HEK293 (cell line): ENCODE results near the gene SPTAN1.

ENCODE experiments used
- REST ChIP-seq: fragments of 450-650 bp; formaldehyde crosslinking; IDR thresholded peaks from 2 replicates; pipeline ENCODE4 v1.5.1; 2016; ENCODE audit warnings: missing biosample characterization, missing genetic modification characterization
- ZFP69B ChIP-seq: fragments of 450-650 bp; formaldehyde crosslinking; IDR thresholded peaks from 2 replicates; pipeline ENCODE4 v1.5.1; 2016; ENCODE audit warnings: missing biosample characterization, missing genetic modification characterization
- ZNF571 ChIP-seq: fragments of 450-650 bp; formaldehyde crosslinking; IDR thresholded peaks from 2 replicates; pipeline ENCODE4 v1.5.0; 2017; ENCODE audit warnings: missing biosample characterization, missing genetic modification characterization
- ZNF610 ChIP-seq: fragments of 450-650 bp; formaldehyde crosslinking; IDR thresholded peaks from 2 replicates; pipeline ENCODE4 v1.5.1; 2016; ENCODE audit warnings: missing biosample characterization, missing genetic modification characterization, borderline replicate concordance
- ZNF701 ChIP-seq: fragments of 450-650 bp; formaldehyde crosslinking; IDR thresholded peaks from 2 replicates; pipeline ENCODE4 v1.5.1; 2016; ENCODE audit warnings: missing biosample characterization, missing genetic modification characterization
- ZNF76 ChIP-seq: fragments of 450-650 bp; formaldehyde crosslinking; IDR thresholded peaks from 2 replicates; pipeline ENCODE4; 2016; ENCODE audit warnings: low read depth, missing biosample characterization, missing genetic modification characterization, borderline replicate concordance
- TF ChIP-seq, protein P1 (sequence below): fragments of 450-650 bp; formaldehyde crosslinking; IDR thresholded peaks from 2 replicates; pipeline ENCODE4 v1.5.1; 2016; ENCODE audit warnings: missing biosample characterization, missing genetic modification characterization

- TF ChIP-seq ZFP69B (tag by site-specific recombination) (no peak), ZNF76 (tag by site-specific recombination) (no peak), ZNF571 (tag by site-specific recombination) (no peak), REST (no peak), ZNF610 (tag by site-specific recombination) (no peak), ZNF701 (no peak)
- TF ChIP-seq, protein P1, sequence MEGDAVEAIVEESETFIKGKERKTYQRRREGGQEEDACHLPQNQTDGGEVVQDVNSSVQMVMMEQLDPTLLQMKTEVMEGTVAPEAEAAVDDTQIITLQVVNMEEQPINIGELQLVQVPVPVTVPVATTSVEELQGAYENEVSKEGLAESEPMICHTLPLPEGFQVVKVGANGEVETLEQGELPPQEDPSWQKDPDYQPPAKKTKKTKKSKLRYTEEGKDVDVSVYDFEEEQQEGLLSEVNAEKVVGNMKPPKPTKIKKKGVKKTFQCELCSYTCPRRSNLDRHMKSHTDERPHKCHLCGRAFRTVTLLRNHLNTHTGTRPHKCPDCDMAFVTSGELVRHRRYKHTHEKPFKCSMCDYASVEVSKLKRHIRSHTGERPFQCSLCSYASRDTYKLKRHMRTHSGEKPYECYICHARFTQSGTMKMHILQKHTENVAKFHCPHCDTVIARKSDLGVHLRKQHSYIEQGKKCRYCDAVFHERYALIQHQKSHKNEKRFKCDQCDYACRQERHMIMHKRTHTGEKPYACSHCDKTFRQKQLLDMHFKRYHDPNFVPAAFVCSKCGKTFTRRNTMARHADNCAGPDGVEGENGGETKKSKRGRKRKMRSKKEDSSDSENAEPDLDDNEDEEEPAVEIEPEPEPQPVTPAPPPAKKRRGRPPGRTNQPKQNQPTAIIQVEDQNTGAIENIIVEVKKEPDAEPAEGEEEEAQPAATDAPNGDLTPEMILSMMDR (tag by site-specific recombination) = no peak
Observed at GRCh38 chr9:128640603-128641002, 88.2 kb downstream of the SPTAN1 start.
